Osteoblast (primary cell): ENCODE results near the gene GPX5. TPM values are rescaled to one million over a fixed set of nuclear protein-coding genes. Genes with fewer than 3 reads are reported as not detected.

ENCODE experiments used
- DNase-seq: peaks from one replicate; pipeline ENCODE4 v3.0.0; 2011; ENCODE audit warnings: low spot score, mixed read lengths; ENCODE audit not compliant: insufficient read length; ENCODE audit errors: missing footprints
- H2AFZ ChIP-seq: 2 replicates; pipeline ENCODE4 v1.6.0; 2011; ENCODE audit warnings: mild to moderate bottlenecking, low read length
- H3K27ac ChIP-seq: 2 replicates; pipeline ENCODE4 v1.5.1; 2011; ENCODE audit warnings: mild to moderate bottlenecking, low read depth, low read length, moderate library complexity
- H3K27me3 ChIP-seq: 2 replicates; pipeline ENCODE4 v1.6.0; 2012; ENCODE audit warnings: mild to moderate bottlenecking, control low read depth, inconsistent platforms, low read length, moderate library complexity; ENCODE audit not compliant: insufficient read depth
- H3K36me3 ChIP-seq: 2 replicates; pipeline ENCODE4 v1.5.1; 2011; ENCODE audit warnings: mild to moderate bottlenecking, low read length, control low read depth, moderate library complexity; ENCODE audit not compliant: insufficient read depth
- H3K4me1 ChIP-seq: 2 replicates; pipeline ENCODE4 v1.5.1; 2011; ENCODE audit warnings: mild to moderate bottlenecking, low read length, control low read depth, moderate library complexity; ENCODE audit not compliant: insufficient read depth
- H3K4me2 ChIP-seq: 2 replicates; pipeline ENCODE4 v1.6.0; 2011; ENCODE audit warnings: mild to moderate bottlenecking, low read length; ENCODE audit not compliant: insufficient read depth
- H3K4me3 ChIP-seq: fragments of 200-600 bp; sonication (generic); 3 replicates; pipeline ENCODE4 v1.5.1; 2012; ENCODE audit warnings: mild to moderate bottlenecking, low read length, inconsistent platforms; ENCODE audit not compliant: insufficient read depth
- H3K79me2 ChIP-seq: 2 replicates; pipeline ENCODE4 v1.6.0; 2012; ENCODE audit warnings: mild to moderate bottlenecking, low read length, control low read depth, inconsistent platforms; ENCODE audit not compliant: insufficient read depth
- H3K9me3 ChIP-seq: 2 replicates; pipeline ENCODE4 v1.5.1; 2011; ENCODE audit warnings: low read depth, low read length, control low read depth
- H4K20me1 ChIP-seq: 2 replicates; pipeline ENCODE4 v1.6.0; 2012; ENCODE audit warnings: mild to moderate bottlenecking, low read length, control low read depth; ENCODE audit not compliant: insufficient read depth
- total RNA-seq: library from RNA; depleted of rRNA; stranded (reverse); fragments of >200 nt; gene quantifications from 2 replicates; pipeline ENCODE4 v1.2.3, GENCODE V29; 2012
- TF ChIP-seq, protein P1 (sequence below): IDR thresholded peaks from 2 replicates; pipeline ENCODE4 v1.5.1; 2011; ENCODE audit warnings: mild to moderate bottlenecking, low read depth, low read length, moderate library complexity; ENCODE audit errors: extremely low read depth

GPX5 gene
- total RNA-seq, 1 donor = not detected

DNA sequence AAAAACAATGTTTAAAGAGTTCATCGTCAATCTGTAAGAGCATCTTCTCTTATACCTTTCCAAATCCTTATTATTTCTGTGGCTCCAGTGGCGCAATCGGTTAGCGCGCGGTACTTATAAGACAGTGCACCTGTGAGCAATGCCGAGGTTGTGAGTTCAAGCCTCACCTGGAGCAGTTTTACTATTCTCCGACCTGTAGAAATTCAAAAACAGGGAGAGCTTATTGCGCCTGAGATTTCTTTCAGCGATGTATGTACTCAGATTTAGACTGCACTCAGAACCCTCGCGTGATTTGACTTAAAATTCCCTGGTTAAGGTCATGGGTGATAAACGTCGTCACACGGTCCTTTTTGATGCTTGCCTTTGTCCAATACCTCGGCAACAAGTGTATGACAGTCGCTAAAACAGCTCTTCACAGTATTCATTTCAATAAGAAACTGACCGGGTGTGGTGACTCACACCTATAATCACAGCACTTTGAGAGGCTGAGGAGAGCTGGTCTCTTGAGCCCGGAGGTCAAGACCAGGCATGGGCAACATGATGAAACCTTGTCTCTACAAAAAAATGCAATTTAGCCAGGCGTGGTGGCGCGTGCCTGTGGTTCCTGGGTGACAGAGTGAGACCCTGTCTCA is 11.9 kb downstream of the GPX5 start:
- DNase-seq = no peak
- H3K4me2 ChIP-seq = peak overlapping the region; percentile 62
- no peak overlapping the region for H2AFZ ChIP-seq

DNA sequence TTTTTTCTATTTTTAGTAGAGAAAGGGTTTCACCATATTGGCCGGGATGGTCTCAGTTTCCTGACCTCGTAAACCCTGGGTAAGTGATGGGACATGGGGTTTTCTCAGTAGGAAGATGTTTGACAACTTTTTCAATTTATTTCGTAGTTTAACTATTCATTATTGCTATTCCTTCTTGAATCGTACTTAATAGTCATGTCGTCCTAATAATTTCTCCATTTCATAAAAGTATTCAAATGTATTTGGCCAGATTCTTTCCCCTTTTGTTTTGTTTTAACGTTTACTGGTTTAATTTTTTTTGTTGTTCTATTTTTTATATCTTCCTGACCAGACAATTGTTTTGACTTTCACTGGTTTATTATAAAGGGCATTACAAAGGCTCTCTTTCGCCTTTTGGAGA is 16.3 kb downstream of the GPX5 start:
- no peak for DNase-seq
- no peak overlapping the region for H3K27ac ChIP-seq
- no peaks in the 10 kb centered on the region for H3K27me3 ChIP-seq
- H3K36me3 ChIP-seq = no peaks in the 10 kb centered on the region
- no peaks in the 10 kb centered on the region for H3K4me1 ChIP-seq
- no peak overlapping the region for H3K4me3 ChIP-seq
- H3K4me2 ChIP-seq = peak overlapping the region; percentile 50
- H3K9me3 ChIP-seq = no peaks in the 10 kb centered on the region
- H3K79me2 ChIP-seq = no peaks in the 10 kb centered on the region
- H4K20me1 ChIP-seq = no peaks in the 10 kb centered on the region
- H2AFZ ChIP-seq = no peak overlapping the region
- TF ChIP-seq, protein P1, sequence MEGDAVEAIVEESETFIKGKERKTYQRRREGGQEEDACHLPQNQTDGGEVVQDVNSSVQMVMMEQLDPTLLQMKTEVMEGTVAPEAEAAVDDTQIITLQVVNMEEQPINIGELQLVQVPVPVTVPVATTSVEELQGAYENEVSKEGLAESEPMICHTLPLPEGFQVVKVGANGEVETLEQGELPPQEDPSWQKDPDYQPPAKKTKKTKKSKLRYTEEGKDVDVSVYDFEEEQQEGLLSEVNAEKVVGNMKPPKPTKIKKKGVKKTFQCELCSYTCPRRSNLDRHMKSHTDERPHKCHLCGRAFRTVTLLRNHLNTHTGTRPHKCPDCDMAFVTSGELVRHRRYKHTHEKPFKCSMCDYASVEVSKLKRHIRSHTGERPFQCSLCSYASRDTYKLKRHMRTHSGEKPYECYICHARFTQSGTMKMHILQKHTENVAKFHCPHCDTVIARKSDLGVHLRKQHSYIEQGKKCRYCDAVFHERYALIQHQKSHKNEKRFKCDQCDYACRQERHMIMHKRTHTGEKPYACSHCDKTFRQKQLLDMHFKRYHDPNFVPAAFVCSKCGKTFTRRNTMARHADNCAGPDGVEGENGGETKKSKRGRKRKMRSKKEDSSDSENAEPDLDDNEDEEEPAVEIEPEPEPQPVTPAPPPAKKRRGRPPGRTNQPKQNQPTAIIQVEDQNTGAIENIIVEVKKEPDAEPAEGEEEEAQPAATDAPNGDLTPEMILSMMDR = no peak

More for the DNA sequence above, 11.9 kb downstream of the GPX5 start:
- Histone ChIP-seq H3K4me3 (no peak overlapping the region), H3K27me3 (no peaks in the 10 kb centered on the region), H3K4me1 (no peaks in the 10 kb centered on the region), H3K27ac (no peak overlapping the region), H4K20me1 (no peaks in the 10 kb centered on the region), H3K79me2 (no peaks in the 10 kb centered on the region), H3K9me3 (no peaks in the 10 kb centered on the region), H3K36me3 (no peaks in the 10 kb centered on the region)
- TF ChIP-seq, protein P1 = no peak

DNA sequence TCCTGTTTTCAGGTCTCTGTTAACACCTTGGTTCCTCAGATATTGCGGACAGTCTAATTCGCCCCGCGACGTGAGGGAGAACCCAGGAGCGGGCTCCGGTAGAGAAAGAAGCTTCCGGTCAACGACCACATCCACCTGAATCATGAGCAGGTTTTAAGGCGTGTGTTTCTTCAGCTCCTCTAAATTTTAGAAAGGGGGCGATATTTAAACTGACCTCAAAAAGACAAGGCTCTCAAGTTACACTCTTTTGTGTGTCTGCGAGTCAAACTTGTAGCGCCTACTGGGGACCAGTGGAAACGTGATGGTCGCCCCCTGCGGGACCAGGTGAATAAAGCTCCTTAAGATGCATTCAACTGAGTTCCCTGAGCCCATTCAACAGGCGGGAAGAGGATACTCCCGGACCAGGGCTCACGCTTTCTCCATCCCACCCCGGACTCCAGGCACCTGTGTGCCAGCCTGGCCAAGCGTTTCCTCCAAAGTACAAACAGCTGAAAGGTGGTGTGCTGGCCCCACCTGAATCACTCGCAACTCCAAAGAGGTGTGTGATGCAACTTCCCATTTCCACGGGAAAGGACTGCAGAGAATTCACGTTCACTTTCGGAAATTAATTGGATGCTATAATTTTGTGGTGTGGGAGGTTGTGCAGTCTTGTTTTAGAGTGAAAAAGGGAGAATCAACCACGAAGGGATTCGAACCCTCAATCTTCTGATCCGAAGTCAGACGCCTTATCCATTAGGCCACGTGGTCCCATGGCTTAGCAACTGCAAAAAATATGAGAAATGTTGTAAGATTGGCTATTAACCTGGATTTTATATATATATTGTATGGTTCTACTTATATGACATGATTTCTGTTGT is 17.0 kb downstream of the GPX5 start:
- H2AFZ ChIP-seq = peak overlapping the region; percentile 24
- H3K4me2 ChIP-seq = peak overlapping the region; percentile 72
- no peaks in the 10 kb centered on the region for H3K36me3 ChIP-seq
- no peaks in the 10 kb centered on the region for H3K9me3 ChIP-seq
- peak overlapping the region; percentile 40 for H3K4me3 ChIP-seq
- no peaks in the 10 kb centered on the region for H4K20me1 ChIP-seq
- H3K79me2 ChIP-seq = no peaks in the 10 kb centered on the region
- DNase-seq = peak; percentile 86
- H3K27me3 ChIP-seq = no peaks in the 10 kb centered on the region
- no peak overlapping the region for H3K27ac ChIP-seq
- H3K4me1 ChIP-seq = no peaks in the 10 kb centered on the region
- TF ChIP-seq, protein P1 = peak; percentile 38
